T-helper 1 cell (primary cell): ENCODE results near the gene DDX31.

Experiments
- DNase-seq, 5 donors: peaks; one replicate each; pipeline ENCODE4 v3.0.0-alpha.2; 2012 to 2020

Gene DDX31

GRCh38 chr9:132543960-132544359 is 125.8 kb downstream of the DDX31 start:
- no peak for DNase-seq

DNA sequence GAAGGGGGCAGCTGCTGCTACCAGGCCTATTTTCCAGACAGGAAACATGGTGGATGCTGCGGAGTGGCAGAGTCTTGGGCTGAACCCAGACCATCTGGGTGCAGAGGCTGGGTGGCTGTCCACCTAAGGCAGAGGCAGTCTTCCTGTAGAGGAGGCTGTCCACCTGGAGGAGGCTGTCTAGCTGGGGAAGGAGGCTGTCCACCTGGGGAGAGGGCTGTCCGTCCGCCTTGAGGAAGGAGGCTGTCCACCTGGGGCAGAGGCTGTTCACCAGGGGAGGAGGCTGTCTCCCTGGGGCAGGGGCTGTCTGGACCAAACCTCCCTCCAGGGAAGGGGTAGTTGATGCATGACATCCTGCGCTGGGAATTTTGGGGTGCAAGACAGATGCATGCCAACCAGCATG is 126.5 kb downstream of the DDX31 start:
- no peak for DNase-seq
